ENCODE data around the gene PLD4.
A peak's percentile ranks its signal among the peaks of the same experiment; 100 is the strongest.
"Not testable (repeated sequence)": the region's sequence is repeated elsewhere in the genome, so short reads cannot be mapped to it uniquely, and the experiment has no call there.

Gene PLD4

DNA sequence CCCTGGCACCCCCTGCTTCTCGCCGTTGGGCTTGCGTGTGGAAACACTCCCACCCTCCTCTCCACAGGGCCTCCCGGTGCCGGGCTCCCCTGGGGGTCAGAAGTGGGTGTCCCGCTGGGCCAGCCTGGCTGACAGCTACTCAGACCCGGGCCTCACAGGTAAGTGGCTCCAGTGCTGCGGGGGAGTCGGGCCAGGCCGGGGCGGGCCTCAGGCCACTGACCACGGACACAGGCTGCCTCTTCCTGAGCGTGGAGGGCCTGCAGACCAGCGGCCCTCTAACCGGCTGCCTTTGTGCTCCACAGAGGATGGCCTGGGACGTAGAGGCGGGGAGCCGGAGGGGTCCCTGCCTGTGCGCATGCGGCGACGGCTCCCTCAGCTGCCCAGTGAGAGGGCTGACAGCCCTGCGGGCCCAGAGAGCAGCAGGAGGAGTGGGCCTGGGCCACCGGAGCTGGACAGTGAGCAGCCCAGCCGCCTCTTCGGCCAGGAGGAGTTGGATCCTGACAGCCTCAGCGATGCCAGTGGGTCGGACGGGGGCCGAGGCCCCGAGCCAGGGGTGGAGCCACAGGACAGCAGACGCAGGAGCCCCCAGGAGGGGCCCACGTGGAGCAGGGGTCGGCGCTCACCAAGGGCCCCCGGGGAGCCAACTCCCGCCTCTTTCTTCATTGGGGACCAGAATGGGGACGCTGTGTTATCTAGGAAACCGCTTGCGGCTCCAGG, 38.5 kb upstream of the PLD4 start:
- no peak for DNase-seq (ENCODE audit: low spot score)

DNA sequence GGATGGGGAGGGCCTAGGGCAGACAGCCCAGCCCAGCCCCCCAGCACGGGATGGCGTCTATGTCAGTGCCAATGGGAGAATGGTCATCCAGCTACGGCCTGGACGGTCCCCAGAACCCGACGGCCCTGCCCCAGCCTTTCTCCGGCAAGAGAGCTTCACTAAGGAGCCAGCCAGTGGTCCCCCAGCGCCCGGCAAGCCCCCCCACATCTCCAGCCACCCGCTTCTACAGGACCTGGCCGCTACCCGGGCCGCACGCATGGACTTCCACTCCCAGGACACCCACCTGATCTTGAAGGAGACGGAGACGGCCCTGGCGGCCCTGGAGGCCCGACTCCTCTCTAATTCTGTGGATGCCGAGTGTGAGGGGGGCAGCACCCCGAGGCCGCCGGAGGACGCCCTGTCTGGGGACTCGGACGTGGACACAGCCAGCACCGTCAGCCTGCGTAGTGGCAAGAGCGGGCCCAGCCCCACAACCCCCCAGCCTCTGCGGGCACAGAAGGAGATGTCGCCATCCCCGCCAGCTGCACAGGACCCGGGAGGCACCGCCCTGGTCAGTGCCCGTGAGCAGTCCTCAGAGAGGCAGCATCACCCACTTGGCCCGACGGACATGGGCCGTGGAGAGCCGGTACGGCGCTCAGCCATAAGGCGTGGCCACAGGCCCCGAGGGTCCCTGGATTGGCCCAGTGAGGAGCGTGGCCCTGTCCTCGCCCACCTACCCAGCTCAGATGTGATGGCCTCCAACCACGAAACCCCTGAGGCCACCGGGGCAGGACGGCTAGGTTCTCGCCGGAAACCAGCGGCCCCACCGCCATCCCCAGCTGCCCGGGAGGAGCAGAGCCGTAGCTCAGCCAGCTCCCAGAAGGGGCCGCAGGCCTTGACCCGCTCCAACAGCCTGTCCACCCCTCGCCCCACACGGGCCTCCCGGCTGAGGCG, 37.7 kb upstream of the PLD4 start:
- no peak for DNase-seq (ENCODE audit: low spot score)

DNA sequence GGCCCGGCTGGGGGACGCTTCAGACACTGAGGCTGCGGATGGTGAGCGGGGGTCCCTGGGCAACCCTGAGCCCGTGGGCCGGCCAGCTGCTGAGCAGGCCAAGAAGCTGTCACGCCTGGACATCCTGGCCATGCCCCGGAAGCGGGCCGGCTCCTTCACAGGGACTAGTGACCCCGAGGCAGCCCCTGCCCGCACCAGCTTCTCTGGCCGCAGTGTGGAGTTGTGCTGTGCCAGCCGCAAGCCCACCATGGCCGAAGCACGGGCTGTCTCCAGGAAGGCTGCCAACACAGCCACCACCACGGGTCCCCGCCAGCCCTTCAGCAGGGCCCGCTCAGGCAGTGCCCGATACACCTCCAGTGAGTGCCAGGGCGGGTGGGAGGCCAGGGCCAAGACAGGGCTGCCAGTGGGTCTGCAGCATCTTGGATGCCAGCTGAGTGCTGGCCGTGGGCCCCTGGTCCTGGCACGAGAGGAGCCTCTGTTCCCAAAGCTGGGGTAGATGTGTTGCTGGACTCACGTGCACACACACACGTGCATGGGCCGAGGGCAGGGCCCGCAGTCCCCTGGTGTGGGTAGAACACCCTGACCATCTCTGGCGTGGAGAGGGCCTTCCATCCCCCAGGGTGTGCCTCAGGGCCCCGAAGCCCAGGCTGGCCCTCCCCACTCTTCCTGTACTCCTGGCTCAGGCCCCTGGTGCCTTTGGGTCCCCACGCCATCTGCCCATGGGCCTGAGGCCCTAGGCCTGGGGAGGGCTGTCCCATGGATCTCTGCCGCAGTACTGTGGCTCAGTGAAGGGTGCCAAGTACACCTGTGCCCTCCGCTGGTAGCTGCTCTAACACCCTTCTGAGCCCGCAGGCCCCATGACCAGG, 36.8 kb upstream of the PLD4 start:
- no peak for DNase-seq (ENCODE audit: low spot score)

DNA sequence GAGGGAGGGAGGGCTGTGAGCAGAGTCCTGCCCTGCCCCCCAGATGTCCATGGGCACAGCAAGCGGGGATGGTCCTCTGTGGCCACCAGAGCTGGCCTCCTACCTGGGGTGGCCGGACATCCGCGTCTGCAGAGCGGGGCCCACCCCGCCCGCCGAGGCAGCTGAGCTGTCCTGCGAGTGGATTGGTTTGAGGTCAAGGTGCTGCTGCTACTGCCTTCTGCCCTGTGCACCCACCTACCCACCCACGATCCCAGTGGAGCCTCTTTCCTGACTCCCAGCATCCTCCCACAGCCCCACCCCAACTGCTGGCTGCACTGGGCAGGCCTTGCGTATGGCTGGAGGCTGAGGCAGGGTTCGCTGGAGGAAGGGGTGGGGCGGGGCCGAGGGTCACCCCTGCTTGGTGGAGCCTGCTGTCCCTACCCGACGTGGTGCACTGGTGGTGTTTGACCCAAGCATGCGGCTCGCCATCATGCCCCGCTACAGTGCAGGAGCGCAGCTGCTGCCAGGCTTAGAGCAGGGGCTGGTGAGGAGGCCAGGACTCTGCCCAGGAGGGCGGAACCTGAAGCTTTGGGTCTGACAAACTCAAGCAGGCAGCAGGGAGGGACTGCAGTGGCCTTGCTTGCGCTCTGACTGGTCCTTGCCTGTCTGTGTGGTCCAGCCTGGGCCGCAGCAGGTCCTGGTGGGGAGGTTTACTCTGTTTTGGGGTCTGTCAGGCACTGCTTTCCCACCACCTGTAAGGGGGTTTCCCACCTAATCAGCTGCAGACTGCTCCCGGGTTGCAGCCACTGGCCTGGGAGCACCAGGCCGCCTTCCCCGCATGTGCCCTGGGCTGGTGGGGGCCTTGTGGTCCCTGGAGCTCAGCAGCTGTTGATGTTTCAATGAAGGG, 35.9 kb upstream of the PLD4 start:
- DNase-seq (ENCODE audit: low spot score): no peak

DNA sequence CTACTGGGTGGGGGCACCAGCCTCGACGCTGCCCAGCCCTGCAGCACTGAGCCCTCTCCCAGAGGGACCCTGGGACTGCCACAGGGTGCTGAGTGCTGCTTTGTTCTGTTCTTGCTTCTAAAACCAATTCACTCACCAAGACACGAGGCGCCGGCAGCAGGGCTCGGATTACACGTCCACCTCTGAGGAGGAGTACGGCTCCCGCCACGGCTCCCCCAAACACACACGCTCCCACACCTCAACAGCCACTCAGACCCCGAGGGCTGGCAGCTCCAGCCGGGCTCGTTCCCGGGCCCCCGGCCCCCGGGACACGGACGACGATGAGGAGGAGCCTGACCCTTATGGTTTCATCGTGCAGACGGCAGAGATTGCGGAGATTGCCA, 35.3 kb upstream of the PLD4 start:
- DNase-seq (ENCODE audit: low spot score): no peak

DNA sequence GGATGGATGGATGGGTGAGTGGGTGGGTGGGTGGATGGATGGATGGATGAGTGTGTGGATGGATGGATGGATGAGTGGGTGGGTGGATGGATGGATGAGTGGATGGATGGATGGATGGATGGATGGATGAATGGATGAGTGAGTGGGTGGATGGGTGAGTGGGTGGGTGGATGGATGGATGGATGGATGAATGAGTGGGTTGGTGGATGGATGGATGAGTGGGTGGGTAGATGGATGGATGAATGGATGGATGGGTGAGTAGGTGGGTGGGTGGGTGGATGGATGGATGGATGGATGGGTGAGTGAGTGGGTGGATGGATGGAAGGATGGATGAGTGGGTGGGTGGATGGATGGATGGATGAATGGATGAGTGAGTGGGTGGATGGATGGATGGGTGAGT, 34.4 kb upstream of the PLD4 start:
- DNase-seq (ENCODE audit: low spot score): not testable (repeated sequence)

DNA sequence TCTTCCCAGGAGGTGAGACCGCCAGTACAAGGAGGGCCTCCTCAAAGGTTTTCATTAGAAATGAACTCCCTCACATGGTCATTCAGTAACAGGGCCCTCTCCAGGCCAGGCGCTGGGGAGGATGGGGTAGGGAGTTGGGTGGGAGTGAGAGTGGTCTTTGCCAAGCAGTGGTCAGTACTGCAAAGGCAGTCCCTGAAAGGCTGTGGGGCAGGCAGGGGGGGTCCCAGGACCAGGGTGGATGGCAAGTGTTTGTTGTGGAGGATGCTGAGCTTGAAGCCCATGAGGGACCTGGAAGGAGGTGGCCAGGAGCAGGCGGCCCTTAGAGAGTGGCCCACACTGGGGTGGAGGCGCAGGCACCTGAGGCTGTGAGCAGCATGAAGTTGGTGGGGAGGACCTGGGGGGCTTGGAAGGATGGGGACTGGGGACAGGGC, 33.5 kb upstream of the PLD4 start:
- DNase-seq (ENCODE audit: low spot score): no peak

DNA sequence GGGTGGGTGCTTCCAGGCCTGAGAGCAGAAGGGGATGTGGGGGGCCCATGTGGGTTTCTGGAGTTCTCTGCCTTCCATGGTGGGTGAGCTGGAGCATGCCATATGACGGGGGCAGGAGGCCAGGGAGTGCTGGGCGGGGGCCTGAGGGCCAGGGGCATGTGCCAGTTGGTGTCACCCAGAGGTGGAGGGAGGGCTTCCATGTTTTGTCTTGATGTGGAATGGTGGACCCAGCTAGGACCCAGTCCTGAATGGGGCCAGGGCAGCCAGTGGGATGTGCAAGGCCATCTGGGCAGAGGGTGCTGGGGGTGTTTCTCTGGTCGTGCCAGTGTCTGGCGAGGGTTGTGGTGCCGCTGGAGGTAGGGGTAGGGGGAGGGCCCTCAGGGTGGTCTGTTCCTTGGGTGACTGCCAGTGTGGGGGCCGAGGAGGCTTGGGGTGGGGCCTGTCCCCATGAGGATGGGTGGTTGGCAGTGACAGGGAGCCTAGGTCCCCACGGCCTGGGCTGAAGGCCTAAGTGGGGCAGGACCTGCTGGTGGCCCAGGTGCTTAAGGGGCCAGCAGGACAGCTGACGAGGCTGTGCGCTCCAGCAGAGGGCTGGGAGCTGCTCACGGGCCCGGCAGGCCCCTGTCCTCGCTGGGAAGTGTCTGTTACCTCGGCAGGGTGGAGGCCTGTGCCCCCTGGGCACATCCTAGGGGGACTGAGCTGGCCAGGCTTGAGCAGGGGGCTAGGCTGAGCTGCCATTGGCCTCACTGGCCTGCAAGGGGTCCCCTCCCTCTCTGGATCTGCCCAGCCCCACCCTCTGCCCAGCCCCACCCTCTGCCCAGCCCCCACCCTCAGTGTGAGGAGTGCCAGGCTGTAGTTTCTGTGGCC, 32.8 kb upstream of the PLD4 start:
- no peak for DNase-seq (ENCODE audit: low spot score)

DNA sequence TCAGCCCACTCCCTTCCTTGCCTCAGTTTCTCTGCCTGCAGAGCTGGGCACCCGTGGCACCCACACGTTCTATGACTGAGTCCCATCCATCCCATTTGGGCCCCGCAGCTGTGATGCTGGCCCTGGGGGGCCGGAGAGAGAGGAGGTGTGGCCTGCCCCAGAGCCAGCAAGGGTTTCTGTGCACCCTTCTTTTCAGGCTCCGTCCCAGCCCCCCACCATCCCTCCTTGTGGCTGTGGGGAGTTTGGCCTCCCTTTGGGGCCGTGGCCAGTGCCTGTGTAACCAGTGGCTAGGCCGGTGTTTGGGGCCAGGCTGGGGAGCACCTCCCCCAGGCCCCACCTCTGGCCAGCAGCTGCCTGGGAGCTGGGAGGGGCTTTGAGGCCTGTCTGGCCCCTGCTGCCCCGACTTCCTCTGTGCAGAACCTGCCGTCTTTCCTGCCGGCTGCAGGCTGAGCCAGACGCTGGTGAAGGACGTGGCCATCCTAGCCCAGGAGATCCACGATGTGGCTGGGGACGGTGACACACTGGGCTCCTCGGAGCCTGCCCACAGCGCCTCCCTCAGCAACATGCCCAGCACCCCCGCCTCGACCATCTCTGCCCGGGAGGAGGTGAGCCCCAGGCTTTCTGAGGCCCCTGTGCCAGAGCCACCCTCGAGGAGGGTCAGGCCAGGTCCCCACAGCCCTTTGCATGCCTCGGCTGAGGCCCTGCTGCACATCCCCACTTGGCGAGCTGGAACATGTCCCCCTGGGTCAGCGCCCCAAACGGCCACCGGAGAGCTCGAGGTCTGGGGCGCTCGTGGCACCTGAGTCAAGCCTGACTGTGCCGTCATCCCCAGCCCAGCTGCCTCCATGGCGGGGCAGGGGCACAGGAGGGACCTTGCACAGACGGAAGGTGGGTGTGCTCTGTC, 31.9 kb upstream of the PLD4 start:
- no peak for DNase-seq (ENCODE audit: low spot score)

DNA sequence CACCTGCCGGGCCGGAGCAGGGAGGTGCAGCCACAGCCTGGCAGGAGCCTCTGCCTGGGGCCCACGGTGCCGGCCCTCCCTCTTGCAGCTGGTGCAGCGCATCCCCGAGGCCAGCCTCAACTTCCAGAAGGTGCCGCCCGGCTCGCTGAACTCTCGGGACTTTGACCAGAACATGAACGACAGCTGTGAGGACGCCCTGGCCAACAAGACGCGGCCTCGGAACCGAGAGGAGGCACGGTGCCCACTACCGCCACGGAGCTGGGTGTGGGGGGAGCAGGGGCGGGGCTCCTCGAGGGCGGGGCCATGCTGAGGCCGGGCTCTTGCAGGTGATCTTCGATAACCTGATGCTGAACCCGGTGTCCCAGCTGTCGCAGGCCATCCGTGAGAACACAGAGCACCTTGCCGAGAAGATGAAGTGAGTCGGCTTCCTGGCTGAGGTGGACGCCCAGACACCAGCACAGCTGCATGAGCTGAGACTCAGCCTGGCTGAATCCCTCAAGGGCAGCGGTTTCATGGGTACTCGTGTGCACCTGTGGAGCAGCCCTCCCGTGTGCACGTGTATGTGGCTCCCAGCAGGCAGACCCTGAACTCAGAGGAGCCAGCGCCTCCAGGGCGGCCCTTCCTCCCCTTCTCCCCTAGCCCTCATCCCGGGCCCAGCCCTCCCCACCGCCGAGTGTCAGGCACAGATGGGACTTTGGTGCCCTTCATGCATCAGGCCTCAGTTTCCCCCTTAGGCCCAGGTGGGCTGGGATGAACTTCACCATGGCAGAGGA, 31.1 kb upstream of the PLD4 start:
- no peak for DNase-seq (ENCODE audit: low spot score)

DNA sequence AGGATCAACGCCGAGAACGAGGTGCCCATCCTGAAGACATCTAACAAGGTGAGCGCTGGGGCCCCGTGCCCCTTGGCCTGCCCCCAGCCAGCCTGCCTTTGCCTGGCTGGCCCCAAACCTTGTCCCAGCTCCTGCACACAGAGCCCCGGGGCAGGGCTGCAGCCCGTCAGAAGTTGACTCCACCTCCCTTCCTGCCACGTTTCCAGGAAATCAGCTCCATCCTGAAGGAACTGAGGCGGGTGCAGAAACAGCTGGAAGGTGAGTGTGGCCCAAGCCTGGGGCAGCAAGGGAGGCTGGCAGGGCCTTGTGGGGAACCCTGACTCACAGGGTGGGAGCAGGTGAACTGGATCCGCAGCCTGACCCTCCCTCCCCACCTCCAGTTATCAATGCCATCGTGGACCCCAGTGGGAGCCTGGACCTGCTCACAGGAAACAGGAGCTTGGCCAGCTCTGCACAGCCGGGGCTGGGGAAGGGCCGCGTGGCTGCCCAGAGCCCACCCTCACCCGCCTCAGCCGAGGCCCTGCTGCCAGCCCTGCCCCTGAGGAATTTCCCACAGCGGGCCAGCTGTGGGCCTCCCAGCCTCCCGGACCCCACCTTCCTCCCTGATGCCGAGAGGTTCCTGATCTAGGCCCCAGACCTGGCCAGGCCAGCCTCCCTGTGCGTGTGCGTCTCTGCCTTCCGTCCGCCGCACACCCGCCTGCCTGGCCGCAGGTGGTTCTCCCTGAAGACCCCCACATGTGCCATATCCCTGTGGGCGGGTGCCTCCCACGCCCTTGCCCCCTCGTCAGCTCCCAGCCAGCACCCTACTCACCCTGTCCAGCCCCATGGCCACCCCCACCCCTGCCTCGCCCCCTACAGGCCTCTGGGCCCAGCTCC, 30.1 kb upstream of the PLD4 start:
- DNase-seq (ENCODE audit: low spot score): peak; percentile 21

DNA sequence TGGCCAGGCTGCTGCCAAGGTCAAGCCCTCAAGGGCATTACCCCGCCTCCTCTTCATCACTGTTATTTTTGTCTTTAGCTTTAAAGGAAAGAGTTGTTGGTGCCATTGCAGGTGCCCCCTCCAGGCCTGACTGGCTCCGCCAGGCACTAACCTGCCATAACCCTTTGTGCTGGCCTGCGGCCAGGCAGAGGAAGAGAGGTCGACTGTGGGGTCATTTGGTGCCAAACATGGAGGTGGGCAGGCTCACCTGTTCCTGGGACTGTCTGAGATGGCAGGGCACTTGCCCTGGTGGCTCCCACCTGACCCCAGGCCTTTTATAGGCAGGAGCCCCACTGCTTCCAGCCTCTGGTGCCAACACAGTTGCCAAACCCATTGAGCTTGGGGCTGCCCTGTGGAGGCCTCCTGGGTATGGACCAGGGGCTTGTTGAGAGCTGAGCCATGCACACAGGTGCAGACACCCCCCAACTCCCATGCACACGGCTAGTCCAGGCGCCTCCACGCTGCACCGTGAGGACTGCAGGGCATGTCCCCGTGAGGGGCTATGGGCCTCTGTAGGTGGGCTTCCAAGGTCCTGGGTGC, 29.4 kb upstream of the PLD4 start:
- no peak for DNase-seq (ENCODE audit: low spot score)

DNA sequence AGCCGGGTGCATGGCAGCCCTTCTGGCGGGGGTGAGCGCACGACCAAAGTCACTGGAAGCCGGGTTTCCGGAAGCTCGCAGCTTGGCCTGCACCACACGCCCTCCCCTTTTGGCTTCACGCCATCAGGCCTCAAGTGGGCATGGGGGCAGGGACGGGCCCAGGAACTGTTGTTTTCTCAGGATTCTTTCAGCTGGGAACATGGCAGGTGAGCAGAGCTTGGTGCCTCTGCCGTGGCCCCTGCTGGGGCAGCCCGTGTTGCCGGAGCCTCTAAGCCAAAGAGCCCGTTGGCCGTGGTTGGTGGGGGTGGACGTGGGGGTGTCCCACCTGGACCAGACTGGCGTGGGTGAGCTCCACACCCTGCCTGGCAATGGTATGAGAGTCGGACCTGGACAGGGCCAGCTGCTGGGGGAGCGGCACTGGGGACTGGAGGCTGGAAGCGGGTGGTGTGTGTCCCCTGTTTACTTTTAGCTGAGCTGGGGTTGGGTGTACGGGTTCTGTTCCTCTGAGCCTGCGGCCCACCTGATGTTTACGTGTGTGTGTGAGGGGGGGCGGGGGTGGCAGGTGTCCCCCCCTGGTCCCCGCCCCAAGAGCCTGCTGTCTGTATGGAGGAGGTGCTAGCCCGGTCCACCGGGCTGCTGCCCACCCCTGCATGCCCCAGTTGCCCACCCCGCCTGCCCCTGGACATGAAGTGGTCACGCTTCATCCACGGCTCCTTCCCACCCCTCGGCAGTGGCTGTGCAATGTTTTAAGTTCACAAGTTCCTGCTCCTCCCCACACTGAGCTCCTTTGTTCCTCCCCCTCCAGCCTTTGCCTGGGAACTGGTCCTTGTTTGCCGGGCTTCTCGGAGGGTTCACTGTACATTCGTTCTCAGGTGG, 28.7 kb upstream of the PLD4 start:
- DNase-seq (ENCODE audit: low spot score): no peak

DNA sequence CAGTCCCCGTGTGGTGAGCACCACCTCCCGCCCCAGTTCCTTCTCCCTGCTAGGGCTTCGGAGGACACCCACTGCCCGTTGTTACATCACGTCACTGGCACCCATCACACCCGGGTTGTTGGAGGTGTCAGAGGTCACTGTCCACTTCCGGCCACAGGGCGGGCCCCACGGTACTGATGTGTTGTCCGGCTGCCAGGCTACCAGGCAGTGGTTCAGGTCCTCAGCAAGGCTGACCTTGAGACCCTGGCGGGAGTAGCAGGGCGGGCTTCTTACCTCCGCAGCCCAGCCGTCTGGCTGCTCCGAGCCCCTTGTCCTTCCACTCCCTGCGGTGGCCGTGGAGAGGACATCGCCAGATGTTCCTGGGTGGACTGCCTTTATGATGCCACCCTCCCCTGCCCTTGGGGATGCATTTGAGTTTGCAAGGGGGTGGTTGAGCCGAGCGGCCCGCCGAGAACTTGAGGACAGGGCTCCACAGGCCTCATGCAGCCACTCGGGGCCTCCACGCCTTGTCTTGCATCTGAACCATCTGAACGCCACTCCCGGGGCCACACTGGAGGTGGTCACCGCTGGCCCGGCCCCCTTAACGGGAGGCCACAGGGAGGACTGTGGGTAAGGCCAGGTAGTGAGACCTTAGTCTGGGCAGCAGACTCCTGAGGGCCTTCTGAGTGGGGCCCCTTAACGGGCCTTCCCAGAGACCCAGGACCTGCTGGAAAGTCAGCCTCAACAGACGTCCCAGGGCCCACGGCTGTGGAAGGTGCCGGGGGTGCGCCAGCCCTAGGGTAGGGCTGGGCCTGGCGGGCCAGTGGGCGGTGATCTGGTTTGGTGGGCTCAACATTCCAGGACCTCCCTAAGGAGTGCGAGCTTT, 27.1 kb upstream of the PLD4 start:
- DNase-seq (ENCODE audit: low spot score): no peak

DNA sequence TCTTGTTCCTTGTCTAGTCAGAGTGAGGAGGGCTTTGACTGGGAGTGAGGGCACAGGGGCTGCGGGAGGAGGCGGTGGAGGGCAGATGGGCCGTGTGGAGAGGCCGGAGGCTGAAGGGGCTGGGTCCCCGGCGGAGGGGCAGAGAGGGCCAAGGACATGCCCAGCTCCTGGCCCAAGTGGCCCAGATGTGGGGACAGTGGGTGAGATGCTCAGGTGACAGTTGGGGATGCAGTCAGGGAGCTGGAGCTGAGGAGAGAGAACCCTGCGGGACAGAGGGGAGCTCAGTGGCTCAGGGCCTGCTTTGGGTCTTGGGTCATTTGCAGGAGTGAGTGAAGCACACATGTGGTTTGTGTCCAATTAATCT, 26.5 kb upstream of the PLD4 start:
- no peak for DNase-seq (ENCODE audit: low spot score)
